ENCODE data around the gene MYO15A. TPM values are rescaled to one million over a fixed set of nuclear protein-coding genes. Genes with fewer than 3 reads are reported as not detected.

The MYO15A gene
- polyA plus RNA-seq, 3 donors = 0.31 to 4.4 (median 0.56) TPM

DNA sequence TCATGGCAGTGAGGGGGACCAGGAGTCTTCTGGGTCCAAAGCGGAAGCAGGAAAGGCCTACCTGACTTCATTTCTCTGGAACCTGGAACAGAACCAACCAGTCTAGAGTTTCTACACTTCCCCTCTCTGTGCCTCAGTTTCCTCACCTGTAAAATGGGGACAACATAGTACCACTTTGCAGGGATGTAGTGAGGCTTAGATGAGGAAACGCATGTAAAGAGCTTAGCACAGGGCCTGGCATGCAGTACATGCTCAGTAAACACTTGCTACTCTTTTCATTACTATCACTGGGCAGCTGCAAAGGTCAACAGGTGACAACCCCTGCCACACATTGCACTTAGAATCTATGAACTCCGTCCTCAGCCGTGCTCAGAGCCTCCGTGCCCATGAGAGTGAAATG lies 24.2 kb downstream of the MYO15A start:
- Histone ChIP-seq H4K20me1 (ENCODE audit: insufficient read depth, low read length) (no peaks in the 10 kb centered on the region), H3K4me1 (ENCODE audit: control insufficient read depth in 1 of 2, insufficient read depth in 2 of 2, low read length in 2 of 2) (no peaks in the 10 kb centered on the region), H3K4me2 (replicated peaks; ENCODE audit: extremely low read depth, low read length, poor library complexity, severe bottlenecking) (no peak overlapping the region), H3K9ac (ENCODE audit: insufficient read depth, low read length, poor library complexity, severe bottlenecking) (no peak overlapping the region), H3K79me2 (ENCODE audit: insufficient read depth, low read length) (no peaks in the 10 kb centered on the region), H3K27me3 (ENCODE audit: control insufficient read depth in 2 of 2, insufficient read depth in 2 of 2, low read length in 2 of 2) (no peaks in the 10 kb centered on the region), H3K4me3 (replicated peaks in 1 of 3; ENCODE audit: low read depth in 2 of 3, low read length in 3 of 3) (no peak overlapping the region), H3K9me3 (replicated peaks in 1 of 2; ENCODE audit: control insufficient read depth in 1 of 2, insufficient read depth in 1 of 2, low read length in 2 of 2) (no peaks in the 10 kb centered on the region), H2AFZ (ENCODE audit: insufficient read depth, low read depth, low read length, poor library complexity, severe bottlenecking) (no peak overlapping the region), H3K27ac (ENCODE audit: low read depth in 1 of 2, low read length in 2 of 2) (no peak overlapping the region), H3K36me3 (replicated peaks in 1 of 2; ENCODE audit: control insufficient read depth in 1 of 2, insufficient read depth in 2 of 2, low read length in 2 of 2) (no peaks in the 10 kb centered on the region)
- no peak overlapping the region for H3K4me3 Mint-ChIP-seq
- intact Hi-C loops (cut with micrococcal nuclease) = no loop called here
- H3K36me3 Mint-ChIP-seq = no peaks in the 10 kb centered on the region
- peaks cover 2 to 8% (median 4%) of the 10 kb centered on the region in 3 donors for H3K27me3 Mint-ChIP-seq (ENCODE audit: low read depth in 3 of 3)
- 93% methylated on average over 5 of the region's 5 CpGs for WGBS (ENCODE audit: insufficient coverage)
- no peak overlapping the region for H3K27ac Mint-ChIP-seq
- H3K4me1 Mint-ChIP-seq = no peaks in the 10 kb centered on the region
- no peak for DNase-seq
- no peak for TF ChIP-seq CTCF (IDR thresholded peaks at IDR 0.05)
- H3K9me3 Mint-ChIP-seq = no peaks in the 10 kb centered on the region

- H3K27me3 Mint-ChIP-seq (ENCODE audit: low read depth in 3 of 3) = peaks cover 3 to 7% (median 5%) of the 10 kb centered on the region in 3 donors
- no peaks in the 10 kb centered on the region for H3K4me1 Mint-ChIP-seq
- H3K4me3 ChIP-seq (replicated peaks in 1 of 3; ENCODE audit: low read depth in 2 of 3, low read length in 3 of 3) = no peak overlapping the region
- 87% methylated on average over 17 of the region's 19 CpGs for WGBS (ENCODE audit: insufficient coverage)
- H3K9me3 ChIP-seq (replicated peaks in 1 of 2; ENCODE audit: control insufficient read depth in 1 of 2, insufficient read depth in 1 of 2, low read length in 2 of 2) = no peaks in the 10 kb centered on the region
- no peaks in the 10 kb centered on the region for H3K4me1 ChIP-seq (ENCODE audit: control insufficient read depth in 1 of 2, insufficient read depth in 2 of 2, low read length in 2 of 2)
- DNase-seq = no peak
- no peak overlapping the region for H3K4me2 ChIP-seq (replicated peaks; ENCODE audit: extremely low read depth, low read length, poor library complexity, severe bottlenecking)
- H4K20me1 ChIP-seq (ENCODE audit: insufficient read depth, low read length) = no peaks in the 10 kb centered on the region
- H3K27ac Mint-ChIP-seq = no peak overlapping the region
- H3K36me3 Mint-ChIP-seq = no peaks in the 10 kb centered on the region
- no peaks in the 10 kb centered on the region for H3K36me3 ChIP-seq (replicated peaks in 1 of 2; ENCODE audit: control insufficient read depth in 1 of 2, insufficient read depth in 2 of 2, low read length in 2 of 2)
- H2AFZ ChIP-seq (ENCODE audit: insufficient read depth, low read depth, low read length, poor library complexity, severe bottlenecking) = no peak overlapping the region
- H3K27ac ChIP-seq (ENCODE audit: low read depth in 1 of 2, low read length in 2 of 2) = no peak overlapping the region
- no peaks in the 10 kb centered on the region for H3K79me2 ChIP-seq (ENCODE audit: insufficient read depth, low read length)
- TF ChIP-seq CTCF (IDR thresholded peaks at IDR 0.05) = no peak
- no peaks in the 10 kb centered on the region for H3K9me3 Mint-ChIP-seq
- H3K27me3 ChIP-seq (ENCODE audit: control insufficient read depth in 2 of 2, insufficient read depth in 2 of 2, low read length in 2 of 2) = no peaks in the 10 kb centered on the region
- intact Hi-C loops (cut with micrococcal nuclease) = no loop called here
- no peak overlapping the region for H3K4me3 Mint-ChIP-seq
- no peak overlapping the region for H3K9ac ChIP-seq (ENCODE audit: insufficient read depth, low read length, poor library complexity, severe bottlenecking)
These were observed 27.8 kb downstream of the MYO15A start for GRCh38 chr17:18136357-18136756.

All from CD14-positive monocyte (primary cell).